Smooth muscle cell (in vitro differentiated cells): ENCODE data around the gene C1orf174. TPM values are rescaled to one million over a fixed set of nuclear protein-coding genes. Genes with fewer than 3 reads are reported as not detected.

Source experiments
- DNase-seq: peaks from one replicate; lab custom pipeline; 2025; ENCODE audit not compliant: unreplicated experiment; lab: John Stamatoyannopoulos, UW
- H2AFZ ChIP-seq: fragments of 200-600 bp; sonication (generic); 2 replicates; pipeline ENCODE4 v1.6.0; 2016; ENCODE audit warnings: antibody characterized with exemption, low read depth, mild to moderate bottlenecking
- H3F3A ChIP-seq: fragments of 200-600 bp; sonication (generic); 2 replicates; pipeline ENCODE4 v1.6.0; 2017; ENCODE audit warnings: antibody characterized with exemption, low read depth
- H3K27ac ChIP-seq: fragments of 200-600 bp; sonication (generic); 2 replicates; pipeline ENCODE4 v1.5.1; 2016; ENCODE audit warnings: low read depth, mild to moderate bottlenecking
- H3K27me3 ChIP-seq: fragments of 200-600 bp; sonication (generic); 2 replicates; pipeline ENCODE4 v1.6.1; 2016; ENCODE audit warnings: low read depth, mild to moderate bottlenecking
- H3K36me3 ChIP-seq: fragments of 200-600 bp; sonication (generic); 2 replicates; pipeline ENCODE4 v1.5.1; 2016; ENCODE audit warnings: low read depth
- H3K4me1 ChIP-seq: fragments of 200-600 bp; sonication (generic); 2 replicates; pipeline ENCODE4 v1.5.1; 2016; ENCODE audit warnings: low read depth
- H3K4me2 ChIP-seq: fragments of 200-600 bp; sonication (generic); 2 replicates; pipeline ENCODE4 v1.6.0; 2016; ENCODE audit warnings: mild to moderate bottlenecking
- H3K4me3 ChIP-seq: fragments of 200-600 bp; sonication (generic); 2 replicates; pipeline ENCODE4 v1.5.1; 2016; ENCODE audit warnings: mild to moderate bottlenecking
- H3K79me2 ChIP-seq: fragments of 200-600 bp; sonication (generic); 2 replicates; pipeline ENCODE4 v1.6.0; 2016; ENCODE audit warnings: low read depth, mild to moderate bottlenecking
- H3K9ac ChIP-seq: fragments of 200-600 bp; sonication (generic); 2 replicates; pipeline ENCODE4 v1.6.0; 2016; ENCODE audit warnings: low read depth
- H3K9me3 ChIP-seq: fragments of 200-600 bp; sonication (generic); replicated peaks from 2 replicates; pipeline ENCODE4 v1.5.1; 2016; ENCODE audit warnings: low read depth
- H4K20me1 ChIP-seq: fragments of 200-600 bp; sonication (generic); 2 replicates; pipeline ENCODE4 v1.6.0; 2016; ENCODE audit warnings: low read depth
- CTCF ChIP-seq: fragments of 200-600 bp; sonication (generic); IDR thresholded peaks from 2 replicates; pipeline ENCODE4 v1.5.1; 2017; ENCODE audit warnings: borderline replicate concordance, mild to moderate bottlenecking, antibody characterized with exemption; ENCODE audit not compliant: insufficient read depth, poor library complexity, severe bottlenecking
- WGBS: methylation state at CpG from one replicate; pipeline ENCODE4 v1.1.7; 2016; ENCODE audit warnings: low lambda C conversion rate; 5-methylcytosine and 5-hydroxymethylcytosine counted together
- polyA plus RNA-seq: library from polyadenylated mRNA; unstranded; fragments of >200 nt; fragmentation: Nextera tagmentation; extraction: Ambion mirVana; gene quantifications from 2 replicates; pipeline ENCODE4 v1.2.1, GENCODE V29; 2016
- total RNA-seq: library from RNA; depleted of rRNA; stranded (reverse); fragments of >200 nt; gene quantifications from 2 replicates; pipeline ENCODE4 v1.2.3, GENCODE V29; 2014

Gene C1orf174
- total and polyA plus RNA-seq, 2 experiments from 2014 or later = 26.0 to 32.5 TPM

- peaks cover 5% of the 10 kb centered on the region for H3K4me1 ChIP-seq
- peak within 1 kb of the TSS; percentile 91 for H3K4me2 ChIP-seq
- no peak for TF ChIP-seq CTCF
- H3K79me2 ChIP-seq = peaks cover 38% of the 10 kb centered on the region
- H3K9me3 ChIP-seq = no peaks in the 10 kb centered on the region
- no peak within 1 kb of the TSS for H3K27ac ChIP-seq
- no peaks in the 10 kb centered on the region for H3K36me3 ChIP-seq
- 1% methylated on average over 68 of the region's 73 CpGs for WGBS
- DNase-seq = peak; percentile 78
- H3K4me3 ChIP-seq = peak within 1 kb of the TSS; percentile 75
- peak within 1 kb of the TSS; percentile 54 for H3K9ac ChIP-seq
- no peaks in the 10 kb centered on the region for H3K27me3 ChIP-seq
- peak within 1 kb of the TSS; percentile 87 for H2AFZ ChIP-seq
- H3F3A ChIP-seq = no peaks in the 10 kb centered on the region
- H4K20me1 ChIP-seq = peaks cover 35% of the 10 kb centered on the region
Measured at GRCh38 chr1:3856923-3857790, 42.9 kb downstream of the C1orf174 start, which contains the start of the genes CEP104 and DFFB. Gene CEP104 (minus strand): TSS chr1:3857211. CDS start chr1:3852407, 4,804 bp downstream. Gene DFFB (plus strand): TSS chr1:3857476. CDS start chr1:3857604, 128 bp downstream.

- Histone ChIP-seq H3K27me3 (no peaks in the 10 kb centered on the region), H4K20me1 (peaks cover 36% of the 10 kb centered on the region), H3K79me2 (peaks cover 38% of the 10 kb centered on the region), H3K27ac (no peak overlapping the region), H3K4me3 (no peak overlapping the region), H3K36me3 (no peaks in the 10 kb centered on the region), H3F3A (no peaks in the 10 kb centered on the region), H2AFZ (no peak overlapping the region), H3K9ac (no peak overlapping the region), H3K4me2 (no peak overlapping the region), H3K4me1 (peaks cover 5% of the 10 kb centered on the region), H3K9me3 (no peaks in the 10 kb centered on the region)
- no peak for DNase-seq
- TF ChIP-seq CTCF = no peak
- 86% methylated on average over 15 of the region's 15 CpGs for WGBS
Measured at GRCh38 chr1:3852711-3853485, 47.2 kb downstream of the C1orf174 start.

- no peak for DNase-seq
- H3F3A ChIP-seq = no peaks in the 10 kb centered on the region
- H4K20me1 ChIP-seq = peaks cover 36% of the 10 kb centered on the region
- H3K9me3 ChIP-seq = no peaks in the 10 kb centered on the region
- H3K4me2 ChIP-seq = no peak overlapping the region
- no peak overlapping the region for H3K4me3 ChIP-seq
- no peak overlapping the region for H3K27ac ChIP-seq
- 93% methylated on average over 12 of the region's 12 CpGs for WGBS
- H3K79me2 ChIP-seq = peaks cover 38% of the 10 kb centered on the region
- no peak for TF ChIP-seq CTCF
- peaks cover 5% of the 10 kb centered on the region for H3K4me1 ChIP-seq
- no peak overlapping the region for H3K9ac ChIP-seq
- no peak overlapping the region for H2AFZ ChIP-seq
- no peaks in the 10 kb centered on the region for H3K27me3 ChIP-seq
- peaks cover 5% of the 10 kb centered on the region for H3K36me3 ChIP-seq
Measured at GRCh38 chr1:3852091-3852490, 48.0 kb downstream of the C1orf174 start.
